ENCODE measurements around the gene PRR32. TPM values are rescaled to one million over a fixed set of nuclear protein-coding genes. Genes with fewer than 3 reads are reported as not detected.

The PRR32 gene
- total and polyA plus RNA-seq, 2 experiments from 2014 or later = not detected

GRCh38 chrX:126836186-126836585 lies 16.7 kb downstream of the PRR32 start:
- no peaks in the 10 kb centered on the region for H3K27me3 ChIP-seq (replicated peaks; ENCODE audit: insufficient read depth)
- no peak overlapping the region for H2AFZ ChIP-seq
- TF ChIP-seq EZH2phosphoT487 (IDR thresholded peaks at IDR 0.05; ENCODE audit: insufficient read depth, low read depth) (no peak), EZH2 (IDR thresholded peaks at IDR 0.05; ENCODE audit: insufficient read depth, poor library complexity, severe bottlenecking) (no peak)
- in situ Hi-C loops (cut with MboI) = no loop called here
- no peaks in the 10 kb centered on the region for H3F3A ChIP-seq (ENCODE audit: insufficient read depth)
- no peaks in the 10 kb centered on the region for H3K79me2 ChIP-seq (ENCODE audit: insufficient read depth)
- WGBS, 2 experiments (ENCODE audit: low coverage in 1 of 2, low lambda C conversion rate in 2 of 2, missing lambda C conversion rate in 2 of 2) = 3 to 8% methylated on average over 2 of the region's 2 CpGs
- no peaks in the 10 kb centered on the region for H4K20me1 ChIP-seq (ENCODE audit: insufficient read depth)
- no peak for DNase-seq
- no peak overlapping the region for H3K9ac ChIP-seq
- no peaks in the 10 kb centered on the region for H3K4me1 ChIP-seq (ENCODE audit: insufficient read depth)
- no peaks in the 10 kb centered on the region for H3K36me3 ChIP-seq (ENCODE audit: low read depth)
- no peaks in the 10 kb centered on the region for H3K9me3 ChIP-seq (ENCODE audit: low read depth)
- no peak overlapping the region for H3K4me2 ChIP-seq (ENCODE audit: unreplicated experiment)
- no peak overlapping the region for H3K4me3 ChIP-seq
- H3K27ac ChIP-seq = no peak overlapping the region
- no peaks in the 10 kb centered on the region for H3K9me2 ChIP-seq (ENCODE audit: insufficient read depth)

GRCh38 chrX:126847143-126847542 lies 27.6 kb downstream of the PRR32 start:
- 3 to 8% methylated on average over 3 of the region's 3 CpGs for WGBS, 2 experiments (ENCODE audit: low coverage in 1 of 2, low lambda C conversion rate in 2 of 2, missing lambda C conversion rate in 2 of 2)
- H3K9ac ChIP-seq = no peak overlapping the region
- no peaks in the 10 kb centered on the region for H3K79me2 ChIP-seq (ENCODE audit: insufficient read depth)
- H3K9me2 ChIP-seq (ENCODE audit: insufficient read depth) = no peaks in the 10 kb centered on the region
- H2AFZ ChIP-seq = no peak overlapping the region
- in situ Hi-C loops (cut with MboI) = no loop called here
- H3K36me3 ChIP-seq (ENCODE audit: low read depth) = no peaks in the 10 kb centered on the region
- no peak overlapping the region for H3K27ac ChIP-seq
- no peak for DNase-seq
- no peaks in the 10 kb centered on the region for H3K27me3 ChIP-seq (replicated peaks; ENCODE audit: insufficient read depth)
- no peaks in the 10 kb centered on the region for H4K20me1 ChIP-seq (ENCODE audit: insufficient read depth)
- TF ChIP-seq EZH2phosphoT487 (IDR thresholded peaks at IDR 0.05; ENCODE audit: insufficient read depth, low read depth) (no peak), EZH2 (IDR thresholded peaks at IDR 0.05; ENCODE audit: insufficient read depth, poor library complexity, severe bottlenecking) (no peak)
- no peak overlapping the region for H3K4me2 ChIP-seq (ENCODE audit: unreplicated experiment)
- no peaks in the 10 kb centered on the region for H3K9me3 ChIP-seq (ENCODE audit: low read depth)
- H3K4me1 ChIP-seq (ENCODE audit: insufficient read depth) = no peaks in the 10 kb centered on the region
- no peaks in the 10 kb centered on the region for H3F3A ChIP-seq (ENCODE audit: insufficient read depth)
- no peak overlapping the region for H3K4me3 ChIP-seq

GRCh38 chrX:126855839-126856524 lies 36.5 kb downstream of the PRR32 start:
- H3F3A ChIP-seq (ENCODE audit: insufficient read depth) = no peaks in the 10 kb centered on the region
- no peak overlapping the region for H3K27ac ChIP-seq
- H3K27me3 ChIP-seq (replicated peaks; ENCODE audit: insufficient read depth) = no peaks in the 10 kb centered on the region
- no peak for TF ChIP-seq EZH2phosphoT487 (IDR thresholded peaks at IDR 0.05; ENCODE audit: insufficient read depth, low read depth)
- TF ChIP-seq EZH2 (IDR thresholded peaks at IDR 0.05; ENCODE audit: insufficient read depth, poor library complexity, severe bottlenecking) = no peak
- WGBS, 2 experiments (ENCODE audit: low coverage in 1 of 2, low lambda C conversion rate in 2 of 2, missing lambda C conversion rate in 2 of 2) = 31 to 36% methylated on average over 4 to 5 of the region's 5 CpGs
- no peaks in the 10 kb centered on the region for H3K79me2 ChIP-seq (ENCODE audit: insufficient read depth)
- H3K4me3 ChIP-seq = no peak overlapping the region
- H3K36me3 ChIP-seq (ENCODE audit: low read depth) = no peaks in the 10 kb centered on the region
- no peaks in the 10 kb centered on the region for H3K4me1 ChIP-seq (ENCODE audit: insufficient read depth)
- no peaks in the 10 kb centered on the region for H3K9me2 ChIP-seq (ENCODE audit: insufficient read depth)
- in situ Hi-C loops (cut with MboI) = no loop called here
- no peaks in the 10 kb centered on the region for H3K9me3 ChIP-seq (ENCODE audit: low read depth)
- no peak overlapping the region for H3K9ac ChIP-seq
- no peaks in the 10 kb centered on the region for H4K20me1 ChIP-seq (ENCODE audit: insufficient read depth)
- no peak overlapping the region for H3K4me2 ChIP-seq (ENCODE audit: unreplicated experiment)
- DNase-seq = no peak
- H2AFZ ChIP-seq = no peak overlapping the region

All from GM23248 (cell line).